Keratinocyte (primary cell): ENCODE results near the gene MARCOL. TPM values are rescaled to one million over a fixed set of nuclear protein-coding genes. Genes with fewer than 3 reads are reported as not detected.

Experiments used
- DNase-seq: peaks from one replicate; pipeline ENCODE4 v3.0.0-alpha.2; 2011; ENCODE audit warnings: low read depth, missing footprints, low spot score
- FAIRE-seq: peaks from 2 replicates; lab custom pipeline; 2011; peaks lifted over from hg19 to GRCh38; lab: Jason Lieb, UNC
- H2AFZ ChIP-seq: 2 replicates; pipeline ENCODE4 v1.6.0; 2012; ENCODE audit warnings: low read length, control low read depth, inconsistent platforms; ENCODE audit not compliant: control insufficient read depth
- H3K27ac ChIP-seq: 2 replicates; pipeline ENCODE4 v1.5.1; 2011; ENCODE audit warnings: low read length; ENCODE audit not compliant: control insufficient read depth, insufficient read depth
- H3K27me3 ChIP-seq: 3 replicates; pipeline ENCODE4 v1.6.0; 2011; ENCODE audit warnings: low read length; ENCODE audit not compliant: control insufficient read depth, insufficient read depth; ENCODE audit errors: extremely low read depth
- H3K36me3 ChIP-seq, 2 experiments: 2 replicates in 1 of 2; 3 replicates in 1 of 2; pipeline ENCODE4 v1.5.1; 2011; ENCODE audit warnings: low read length in 2 of 2, mild to moderate bottlenecking in 1 of 2; ENCODE audit not compliant: control insufficient read depth in 2 of 2, insufficient read depth in 2 of 2; ENCODE audit errors: extremely low read depth in 1 of 2
- H3K4me1 ChIP-seq: 3 replicates; pipeline ENCODE4 v1.5.1; 2011; ENCODE audit warnings: low read length; ENCODE audit not compliant: control insufficient read depth, insufficient read depth; ENCODE audit errors: extremely low read depth
- H3K4me2 ChIP-seq: 3 replicates; pipeline ENCODE4 v1.6.0; 2011; ENCODE audit warnings: low read depth, low read length; ENCODE audit not compliant: control insufficient read depth, insufficient read depth; ENCODE audit errors: extremely low read depth
- H3K4me3 ChIP-seq, 3 experiments: fragments of 200-600 bp in 1 of 3; sonication (generic) in 1 of 3; 2 replicates in 2 of 3; 3 replicates in 1 of 3; pipeline ENCODE4 v1.5.1; 2011 to 2016; ENCODE audit warnings: low read length in 3 of 3, mild to moderate bottlenecking in 3 of 3, control low read depth in 2 of 3, inconsistent platforms in 1 of 3, low read depth in 1 of 3, mixed read lengths in 1 of 3, mixed run types in 1 of 3, moderate library complexity in 1 of 3; ENCODE audit not compliant: control insufficient read depth in 2 of 3, insufficient read depth in 2 of 3; ENCODE audit errors: extremely low read depth in 1 of 3
- H3K79me2 ChIP-seq: 2 replicates; pipeline ENCODE4 v1.6.0; 2012; ENCODE audit warnings: low read length; ENCODE audit not compliant: control insufficient read depth, insufficient read depth
- H3K9ac ChIP-seq: 3 replicates; pipeline ENCODE4 v1.6.0; 2011; ENCODE audit warnings: low read length; ENCODE audit not compliant: control insufficient read depth, insufficient read depth; ENCODE audit errors: extremely low read depth
- H3K9me1 ChIP-seq: 3 replicates; pipeline ENCODE4 v1.6.0; 2011; ENCODE audit warnings: low read length; ENCODE audit not compliant: control insufficient read depth, insufficient read depth; ENCODE audit errors: extremely low read depth
- H3K9me3 ChIP-seq: 2 replicates; pipeline ENCODE4 v1.5.1; 2012; ENCODE audit warnings: low read depth, low read length; ENCODE audit not compliant: control insufficient read depth
- H4K20me1 ChIP-seq: 3 replicates; pipeline ENCODE4 v1.6.0; 2011; ENCODE audit warnings: low read length; ENCODE audit not compliant: control insufficient read depth, insufficient read depth; ENCODE audit errors: extremely low read depth
- EZH2 ChIP-seq: IDR thresholded peaks from one replicate; pipeline ENCODE4 v1.6.1; 2012; ENCODE audit warnings: inconsistent platforms, mild to moderate bottlenecking, low read length, moderate library complexity
- dilution Hi-C: fragments of 300-500 bp; cut with MboI; formaldehyde crosslinking; loops from one replicate; pipeline ENCODE4 v1.7.0; 2020; ENCODE audit warnings: low sequenced_read_pairs; ENCODE audit not compliant: extremely low pct_ligation_motif_present
- polyA plus RNA-seq, 5 experiments: library from polyadenylated mRNA; depleted of rRNA in 3 of 5; stranded (reverse) in 3 of 5; stranded (forward) in 1 of 5; unstranded in 1 of 5; fragments of >200 nt; gene quantifications; 1 replicate in 1 of 5; 2 replicates in 3 of 5; 3 replicates in 1 of 5; pipeline versions ENCODE4 v1.2.1 to v1.2.3, GENCODE V29; 2011 to 2012; ENCODE audit warnings: missing spikeins in 2 of 5, low read depth in 1 of 5, low replicate concordance in 1 of 5
- TF ChIP-seq, protein P1 (sequence below), 3 experiments: IDR thresholded peaks in 1 of 3; conservative IDR thresholded peaks in 1 of 3; optimal IDR thresholded peaks in 1 of 3; 2 replicates in 2 of 3; 3 replicates in 1 of 3; pipeline versions ENCODE3 to v1.5.1; 2011; ENCODE audit warnings: low read length in 3 of 3, mild to moderate bottlenecking in 3 of 3, moderate library complexity in 2 of 3, control low read depth in 1 of 3, inconsistent platforms in 1 of 3; ENCODE audit not compliant: insufficient read depth in 2 of 3; ENCODE audit errors: extremely low read depth in 1 of 3

Gene MARCOL
- polyA plus RNA-seq, 1 donor (not counting 4 experiments of a cell fraction or from before 2014, with no cell fraction given), result not detected

- FAIRE-seq (no peak), DNase-seq (no peak)
- H3K27ac ChIP-seq, result no peak overlapping the region
- no peaks in the 10 kb centered on the region for H3K79me2 ChIP-seq
- H3K9me3 ChIP-seq, result no peaks in the 10 kb centered on the region
- no peaks in the 10 kb centered on the region for H4K20me1 ChIP-seq
- H2AFZ ChIP-seq, result no peak overlapping the region
- H3K36me3 ChIP-seq, result no peaks in the 10 kb centered on the region
- dilution Hi-C loops, result no loop called here
- H3K4me1 ChIP-seq, result peaks cover 9% of the 10 kb centered on the region
- H3K4me3 ChIP-seq, result no peak overlapping the region
- H3K4me2 ChIP-seq, result no peak overlapping the region
- TF ChIP-seq, protein P1, sequence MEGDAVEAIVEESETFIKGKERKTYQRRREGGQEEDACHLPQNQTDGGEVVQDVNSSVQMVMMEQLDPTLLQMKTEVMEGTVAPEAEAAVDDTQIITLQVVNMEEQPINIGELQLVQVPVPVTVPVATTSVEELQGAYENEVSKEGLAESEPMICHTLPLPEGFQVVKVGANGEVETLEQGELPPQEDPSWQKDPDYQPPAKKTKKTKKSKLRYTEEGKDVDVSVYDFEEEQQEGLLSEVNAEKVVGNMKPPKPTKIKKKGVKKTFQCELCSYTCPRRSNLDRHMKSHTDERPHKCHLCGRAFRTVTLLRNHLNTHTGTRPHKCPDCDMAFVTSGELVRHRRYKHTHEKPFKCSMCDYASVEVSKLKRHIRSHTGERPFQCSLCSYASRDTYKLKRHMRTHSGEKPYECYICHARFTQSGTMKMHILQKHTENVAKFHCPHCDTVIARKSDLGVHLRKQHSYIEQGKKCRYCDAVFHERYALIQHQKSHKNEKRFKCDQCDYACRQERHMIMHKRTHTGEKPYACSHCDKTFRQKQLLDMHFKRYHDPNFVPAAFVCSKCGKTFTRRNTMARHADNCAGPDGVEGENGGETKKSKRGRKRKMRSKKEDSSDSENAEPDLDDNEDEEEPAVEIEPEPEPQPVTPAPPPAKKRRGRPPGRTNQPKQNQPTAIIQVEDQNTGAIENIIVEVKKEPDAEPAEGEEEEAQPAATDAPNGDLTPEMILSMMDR (optimal IDR thresholded peaks at IDR 0.05 in 1 of 3, IDR thresholded peaks at IDR 0.05 in 1 of 3, conservative IDR thresholded peaks at IDR 0.05 in 1 of 3; ENCODE audit: extremely low read depth in 1 of 3, insufficient read depth in 2 of 3, low read length in 3 of 3), result no peak
- no peak for TF ChIP-seq EZH2
- no peaks in the 10 kb centered on the region for H3K9me1 ChIP-seq
- no peaks in the 10 kb centered on the region for H3K27me3 ChIP-seq
- no peak overlapping the region for H3K9ac ChIP-seq
Observed at GRCh38 chr5:148193202-148193601, 45.1 kb upstream of the MARCOL start.

DNA sequence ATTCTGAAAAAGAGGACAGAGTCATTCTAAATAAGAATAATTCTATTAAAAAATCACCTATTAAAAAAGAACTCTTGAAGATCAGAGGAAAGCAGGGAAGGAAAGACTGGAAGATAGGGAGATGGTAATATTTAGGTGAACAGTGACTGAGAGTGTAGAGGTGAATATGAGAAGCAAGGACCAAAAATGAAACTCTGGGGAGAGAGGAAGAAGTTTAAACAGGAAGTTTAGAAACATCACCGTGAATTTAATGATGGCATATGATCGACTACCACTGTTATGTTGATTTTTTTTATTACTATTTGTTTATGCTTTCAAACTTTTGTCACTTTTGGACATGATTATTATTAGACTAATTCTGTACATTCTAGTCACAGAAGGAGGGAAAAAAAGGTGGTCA lies 37.2 kb upstream of the MARCOL start:
- Histone ChIP-seq H3K9ac (no peak overlapping the region), H3K36me3 (no peaks in the 10 kb centered on the region), H3K27ac (no peak overlapping the region), H3K4me2 (no peak overlapping the region), H3K9me3 (no peaks in the 10 kb centered on the region), H3K27me3 (no peaks in the 10 kb centered on the region), H3K9me1 (no peaks in the 10 kb centered on the region), H3K79me2 (no peaks in the 10 kb centered on the region), H3K4me3 (no peak overlapping the region), H2AFZ (no peak overlapping the region), H3K4me1 (peaks cover 20% of the 10 kb centered on the region), H4K20me1 (no peaks in the 10 kb centered on the region)
- FAIRE-seq, result no peak
- DNase-seq, result no peak
- no peak for TF ChIP-seq EZH2
- TF ChIP-seq, protein P1 (optimal IDR thresholded peaks at IDR 0.05 in 1 of 3, IDR thresholded peaks at IDR 0.05 in 1 of 3, conservative IDR thresholded peaks at IDR 0.05 in 1 of 3; ENCODE audit: extremely low read depth in 1 of 3, insufficient read depth in 2 of 3, low read length in 3 of 3), result no peak
- dilution Hi-C loops, result no loop called here
